ENCODE measurements around the gene OSGEP.
"Not testable (repeated sequence)": the region's sequence is repeated elsewhere in the genome, so short reads cannot be mapped to it uniquely, and the experiment has no call there.

Gene OSGEP

GRCh38 chr14:20469890-20470602 is 15.4 kb upstream of the OSGEP start:
- peak; percentile 50 for DNase-seq (ENCODE audit: low spot score)

GRCh38 chr14:20469242-20469889 is 14.8 kb upstream of the OSGEP start, which contains the start of gene PNP:
Gene PNP (plus strand): TSS chr14:20469406. CDS start chr14:20469525, 119 bp downstream.
- DNase-seq (ENCODE audit: low spot score): peak; percentile 96

DNA sequence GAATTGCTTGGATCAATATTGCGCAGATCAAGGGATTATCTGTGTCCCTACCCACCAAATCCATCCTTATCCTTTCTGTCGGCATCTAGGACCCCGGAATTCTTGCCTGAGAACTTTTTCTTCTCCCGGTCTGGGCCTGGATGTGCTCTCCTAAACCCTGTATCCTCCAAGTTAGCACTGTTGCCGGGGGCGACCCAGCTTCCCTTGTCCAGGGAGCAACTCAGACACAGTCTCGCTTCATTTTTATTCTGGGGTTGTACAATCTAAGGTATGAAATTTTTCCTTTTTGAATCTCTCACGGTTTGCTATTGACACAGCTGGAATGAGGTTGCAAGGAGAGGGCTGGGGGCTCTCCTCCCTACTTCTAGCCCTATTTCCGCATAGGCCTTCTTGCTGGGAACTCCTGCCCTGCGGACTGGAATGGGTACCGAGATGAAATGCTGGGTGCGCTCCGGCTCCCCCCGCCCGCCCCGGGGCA is 14.2 kb upstream of the OSGEP start:
- peak; percentile 37 for DNase-seq (ENCODE audit: low spot score)

- DNase-seq (ENCODE audit: low spot score): peak; percentile 92
Measured at GRCh38 chr14:20461225-20462141, 6.9 kb upstream of the OSGEP start, which contains the start of gene PIP4P1. Gene PIP4P1 (minus strand): TSS chr14:20461434. CDS start chr14:20461325, 109 bp downstream.

DNA sequence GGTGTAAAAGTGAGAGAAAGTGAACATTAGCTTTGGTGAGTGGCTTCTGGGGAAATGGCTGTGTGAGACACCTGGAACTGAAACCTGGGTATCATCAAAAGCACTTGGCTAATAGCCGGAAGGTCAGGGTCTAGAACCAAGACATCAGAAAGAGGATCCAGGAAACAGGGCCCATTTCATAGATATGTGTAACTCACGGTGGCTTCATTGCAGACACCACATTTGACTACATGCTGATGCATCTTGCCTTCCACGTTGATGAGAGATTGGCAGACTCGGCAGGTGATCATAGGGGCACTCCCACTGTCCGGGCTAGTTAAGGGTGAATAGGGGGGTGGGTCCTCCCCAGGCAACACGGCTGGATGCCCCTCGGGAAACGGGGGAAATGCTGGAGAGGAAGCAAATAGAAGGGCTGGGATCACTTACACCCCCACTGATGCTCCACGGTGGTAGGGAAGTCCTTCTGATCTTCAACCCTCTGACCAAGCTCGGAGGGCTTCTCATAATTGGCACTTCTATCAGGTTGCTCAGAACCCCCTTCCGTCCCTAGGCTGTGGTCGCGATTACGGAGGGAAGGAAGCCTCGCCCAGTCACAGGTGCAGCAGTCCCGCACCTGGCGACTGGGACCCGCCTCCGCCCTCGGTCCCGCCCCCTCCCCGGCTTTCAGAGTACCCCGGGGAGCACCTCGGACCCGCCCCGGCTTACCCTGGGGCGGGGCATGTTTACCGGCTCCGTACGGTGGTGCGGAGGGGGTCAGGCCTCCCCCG is 6.0 kb upstream of the OSGEP start:
- no peak for DNase-seq (ENCODE audit: low spot score)

DNA sequence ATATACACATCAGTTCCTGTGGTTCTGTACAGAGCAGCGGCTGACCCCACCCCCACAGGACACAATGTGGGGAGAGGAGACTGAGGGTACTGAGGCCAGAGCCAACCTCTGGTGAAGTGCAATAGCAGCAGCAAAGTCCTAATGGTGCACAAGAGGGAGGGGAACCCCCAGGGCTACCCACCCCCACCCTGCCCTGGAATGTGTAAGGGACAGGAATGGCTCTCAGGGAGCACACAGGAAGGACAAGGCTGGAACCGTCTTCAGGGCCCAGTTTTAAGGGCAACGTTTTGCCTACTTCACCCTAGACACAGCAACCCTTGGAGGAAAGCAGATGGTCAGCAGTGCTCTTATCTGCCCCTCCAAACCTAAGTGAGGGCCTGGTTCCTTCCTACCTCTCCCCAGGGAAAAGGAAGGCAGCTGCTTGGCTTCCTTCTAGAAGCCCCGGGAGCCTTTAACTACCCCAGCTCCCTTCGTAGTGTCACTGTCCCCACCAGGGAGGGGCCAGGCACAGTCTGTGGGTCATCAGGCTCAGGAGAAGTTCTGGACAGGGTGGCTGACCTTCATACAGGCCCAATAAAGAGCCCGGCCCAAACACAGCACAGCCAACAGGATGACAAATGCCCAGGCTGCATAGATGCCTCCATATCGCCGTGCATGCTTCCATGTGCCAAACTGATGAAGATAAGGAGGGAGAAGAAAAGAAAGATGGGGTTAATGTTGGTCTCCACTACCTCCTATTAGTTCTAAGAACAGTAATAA is 3.6 kb upstream of the OSGEP start:
- no peak for DNase-seq (ENCODE audit: low spot score)

DNA sequence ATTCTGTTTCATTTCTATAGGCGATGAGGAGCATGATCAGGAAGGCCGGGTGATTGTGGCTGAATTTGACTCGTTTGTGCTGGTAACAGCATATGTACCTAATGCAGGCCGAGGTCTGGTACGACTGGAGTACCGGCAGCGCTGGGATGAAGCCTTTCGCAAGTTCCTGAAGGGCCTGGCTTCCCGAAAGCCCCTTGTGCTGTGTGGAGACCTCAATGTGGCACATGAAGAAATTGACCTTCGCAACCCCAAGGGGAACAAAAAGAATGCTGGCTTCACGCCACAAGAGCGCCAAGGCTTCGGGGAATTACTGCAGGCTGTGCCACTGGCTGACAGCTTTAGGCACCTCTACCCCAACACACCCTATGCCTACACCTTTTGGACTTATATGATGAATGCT is 2.4 kb upstream of the OSGEP start:
- DNase-seq (ENCODE audit: low spot score): no peak

- peak; percentile 82 for DNase-seq (ENCODE audit: low spot score)
Measured at GRCh38 chr14:20455355-20456300, 1.0 kb upstream of the OSGEP start.

- not testable (repeated sequence) for DNase-seq (ENCODE audit: low spot score)
Measured at GRCh38 chr14:20452831-20453230, 1.8 kb downstream of the OSGEP start.

GRCh38 chr14:20446889-20447288 is 7.7 kb downstream of the OSGEP start:
- DNase-seq (ENCODE audit: low spot score): no peak

- DNase-seq (ENCODE audit: low spot score): not testable (repeated sequence)
Measured at GRCh38 chr14:20443650-20444049, 11.0 kb downstream of the OSGEP start.

DNA sequence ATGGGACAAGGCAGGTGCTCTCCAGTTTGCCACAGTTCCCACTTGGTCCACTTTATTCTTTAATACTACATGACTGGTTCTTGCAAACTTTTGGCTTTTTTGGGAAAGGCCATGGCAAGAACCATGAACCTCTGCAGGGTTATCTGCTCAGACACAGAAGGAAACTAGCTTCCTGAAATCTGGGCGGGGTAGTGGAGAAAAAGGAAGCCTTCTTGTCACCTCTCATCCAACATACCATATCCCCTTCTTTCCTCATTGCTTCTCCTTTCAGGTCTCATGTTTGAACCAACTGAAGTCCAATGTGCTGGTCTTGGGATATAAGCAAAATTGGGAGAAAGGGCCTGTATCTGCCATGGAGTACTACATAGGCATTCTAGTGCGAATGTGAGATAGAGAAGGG is 13.2 kb downstream of the OSGEP start:
- no peak for DNase-seq (ENCODE audit: low spot score)

GRCh38 chr14:20440882-20441281 is 13.7 kb downstream of the OSGEP start:
- DNase-seq (ENCODE audit: low spot score): no peak

DNA sequence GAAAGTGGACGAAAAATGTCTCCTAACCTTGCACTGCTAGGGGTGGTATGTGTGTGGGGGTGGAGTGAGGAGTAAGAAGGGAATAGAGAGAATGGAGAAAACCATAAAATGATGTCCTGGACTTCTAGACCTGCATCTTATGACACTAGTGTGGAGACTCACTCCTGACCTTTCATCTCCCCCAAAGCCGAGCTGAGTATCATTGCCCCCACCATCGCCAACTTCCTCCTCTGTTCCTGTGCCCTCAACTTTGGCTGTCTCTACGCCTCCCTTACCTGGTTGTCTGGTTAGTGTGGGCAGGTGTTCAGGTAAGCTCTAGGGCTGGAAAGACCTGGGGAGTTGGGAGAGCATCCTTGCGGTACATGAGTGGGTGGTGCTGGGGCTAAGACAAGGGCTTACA is 14.1 kb downstream of the OSGEP start:
- DNase-seq (ENCODE audit: low spot score): no peak

GRCh38 chr14:20438664-20439063 is 15.9 kb downstream of the OSGEP start:
- DNase-seq (ENCODE audit: low spot score): no peak

DNA sequence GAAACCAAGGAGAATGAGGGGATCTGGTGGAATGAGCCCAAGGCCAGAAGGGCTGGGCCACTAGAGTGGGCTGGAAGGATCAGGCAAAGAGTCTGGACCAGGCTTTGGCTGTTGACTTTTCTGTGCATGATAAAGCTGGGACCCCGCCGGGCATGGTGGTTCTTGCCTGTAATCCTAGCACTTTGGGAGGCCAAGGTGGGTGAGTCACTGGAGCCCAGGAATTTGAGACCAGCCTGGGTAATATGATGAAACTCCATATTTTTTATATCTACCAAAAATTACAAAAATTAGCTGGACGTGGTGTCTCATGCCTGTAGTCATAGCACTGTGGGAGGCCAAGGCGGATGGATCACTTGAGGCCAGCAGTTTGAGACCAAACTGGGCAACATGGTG is 18.3 kb downstream of the OSGEP start:
- no peak for DNase-seq (ENCODE audit: low spot score)

DNA sequence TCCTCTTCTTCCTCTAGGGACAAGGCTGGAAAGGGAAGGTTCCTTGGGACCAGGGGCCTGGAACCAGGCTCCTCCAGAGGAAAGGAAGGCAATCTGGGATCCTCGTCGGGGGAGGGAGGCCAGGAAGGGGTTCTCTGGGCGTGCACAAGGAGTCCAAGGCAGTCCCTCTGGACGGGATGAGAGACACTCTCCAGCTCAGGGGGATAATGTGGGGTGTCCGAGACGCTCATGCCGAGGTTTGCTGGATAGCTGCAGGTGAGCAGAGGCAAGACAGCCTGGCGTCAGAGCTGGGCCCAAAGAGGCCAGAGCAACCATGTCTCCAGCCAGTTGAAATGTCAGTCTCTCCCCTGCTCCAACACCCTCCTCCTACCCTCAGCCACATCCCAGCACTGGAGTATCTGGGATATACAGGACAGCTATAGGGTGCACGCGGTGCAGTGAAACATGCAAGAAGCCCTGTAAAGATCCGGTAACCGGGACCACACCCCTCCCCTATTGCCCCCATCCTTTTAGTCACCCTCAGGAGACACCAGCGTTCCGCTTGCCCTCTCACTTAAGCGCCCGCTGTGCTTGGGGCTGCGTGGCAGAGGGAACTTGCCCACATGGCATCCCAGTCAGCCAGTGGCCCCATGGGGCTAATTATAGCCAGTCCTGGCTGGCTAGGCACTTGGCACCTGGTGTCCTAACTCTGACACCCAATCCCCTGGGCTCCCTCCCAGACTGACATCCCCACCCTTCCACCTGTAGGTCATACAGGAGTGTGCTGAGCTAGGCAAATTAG is 18.8 kb downstream of the OSGEP start, which contains the start of gene KLHL33:
KLHL33 (minus strand) TSS at position 585 of the 781 bp plus-strand sequence; CDS start at position 230, 355 bp downstream.
- DNase-seq (ENCODE audit: low spot score): no peak

GRCh38 chr14:20434701-20435581 is 19.7 kb downstream of the OSGEP start:
- DNase-seq (ENCODE audit: low spot score): no peak

Measured in D341Med (cell line).